K562 (cell line): ENCODE data around the gene TEAD4. TPM values are rescaled to one million over a fixed set of nuclear protein-coding genes. Genes with fewer than 3 reads are reported as not detected.

ENCODE experiments used
- ARID1B ChIP-seq: fragments of 450-650 bp; IDR thresholded peaks from 2 replicates; pipeline ENCODE4 v1.6.1; 2016; ENCODE audit warnings: antibody characterized with exemption, mild to moderate bottlenecking, inconsistent platforms
- BRD9 ChIP-seq: fragments of 450-650 bp; IDR thresholded peaks from 2 replicates; pipeline ENCODE4 v1.6.1; 2018; ENCODE audit warnings: low read depth; ENCODE audit not compliant: partially characterized antibody
- CBFA2T2 ChIP-seq: fragments of 450-650 bp; conservative IDR thresholded peaks from 2 replicates; pipeline ENCODE4 v1.6.1; 2017; ENCODE audit warnings: mild to moderate bottlenecking
- CBFA2T3 ChIP-seq: fragments of 450-650 bp; IDR thresholded peaks from 2 replicates; pipeline ENCODE4 v1.6.1; 2017
- CBX5 ChIP-seq: IDR thresholded peaks from 2 replicates; pipeline ENCODE4 v1.6.1; 2014; ENCODE audit warnings: low read depth, borderline replicate concordance
- CHCHD3 ChIP-seq: fragments of 250-450 bp; sonication (Bioruptor Pico); IDR thresholded peaks from 2 replicates; pipeline ENCODE4 v2.1.2; 2022; ENCODE audit warnings: mild to moderate bottlenecking
- DDX20 ChIP-seq: fragments of 450-650 bp; IDR thresholded peaks from 2 replicates; pipeline ENCODE4 v1.6.1; 2016; ENCODE audit warnings: missing genetic modification characterization, low read depth, mild to moderate bottlenecking, missing compliant biosample characterization, moderate library complexity
- DNMT1 ChIP-seq: fragments of 450-650 bp; IDR thresholded peaks from 2 replicates; pipeline ENCODE4 v1.6.1; 2016; ENCODE audit warnings: antibody characterized with exemption, mild to moderate bottlenecking
- DPF2 ChIP-seq: fragments of 450-650 bp; IDR thresholded peaks from 2 replicates; pipeline ENCODE4 v1.6.1; 2016
- E2F6 ChIP-seq, 2 experiments: IDR thresholded peaks; 2 replicates each; pipeline ENCODE4 v1.6.1; 2011; ENCODE audit warnings: borderline replicate concordance in 1 of 2, control low read depth in 1 of 2, low read depth in 1 of 2, low read length in 1 of 2, mild to moderate bottlenecking in 1 of 2, mixed read lengths in 1 of 2, moderate library complexity in 1 of 2; ENCODE audit not compliant: insufficient read depth in 1 of 2, insufficient read length in 1 of 2, poor library complexity in 1 of 2, severe bottlenecking in 1 of 2; ENCODE audit errors: extremely low read depth in 1 of 2
- ETV1 ChIP-seq: fragments of 450-650 bp; conservative IDR thresholded peaks from 2 replicates; pipeline ENCODE4 v1.6.1; 2016; ENCODE audit warnings: missing genetic modification characterization, control low read depth, low read depth, missing compliant biosample characterization
- EWSR1 ChIP-seq: fragments of 450-650 bp; IDR thresholded peaks from 2 replicates; pipeline ENCODE4 v1.6.1; 2018; ENCODE audit warnings: borderline replicate concordance, mild to moderate bottlenecking, low read depth, moderate library complexity; ENCODE audit not compliant: partially characterized antibody
- FOXJ2 ChIP-seq: fragments of 200-800 bp; sonication (Bioruptor generic); IDR thresholded peaks from 2 replicates; pipeline ENCODE4 v1.6.1; 2016; ENCODE audit warnings: missing genetic modification characterization, missing compliant biosample characterization
- L3MBTL2 ChIP-seq: fragments of 450-650 bp; IDR thresholded peaks from 2 replicates; pipeline ENCODE4 v1.6.1; 2016; ENCODE audit warnings: mild to moderate bottlenecking, moderate library complexity
- MTA2 ChIP-seq: fragments of 450-650 bp; IDR thresholded peaks from 2 replicates; pipeline ENCODE4 v1.6.1; 2016; ENCODE audit warnings: low read depth
- PHF21A ChIP-seq: fragments of 450-650 bp; IDR thresholded peaks from 2 replicates; pipeline ENCODE4 v1.6.1; 2017; ENCODE audit warnings: low read depth, borderline replicate concordance
- PURB ChIP-seq: sonication (generic); formaldehyde crosslinking; IDR thresholded peaks from 2 replicates; pipeline ENCODE4 v1.9.0; 2021; ENCODE audit warnings: low read depth, mild to moderate bottlenecking, missing genetic modification reagents
- RAD21 ChIP-seq, 2 experiments: fragments of 250-450 bp in 1 of 2; fragments of 450-650 bp in 1 of 2; sonication (Bioruptor Pico) in 1 of 2; formaldehyde crosslinking in 1 of 2; IDR thresholded peaks in 1 of 2; conservative IDR thresholded peaks in 1 of 2; 2 replicates each; pipeline versions ENCODE4 v1.4.0 to v1.8.0; 2020 to 2022; ENCODE audit warnings: mild to moderate bottlenecking in 2 of 2, moderate library complexity in 1 of 2
- RNF2 ChIP-seq: sonication (generic); IDR thresholded peaks from 2 replicates; pipeline ENCODE4 v1.6.1; 2016
- SPI1 ChIP-seq: IDR thresholded peaks from 2 replicates; pipeline ENCODE4 v1.6.1; 2011; ENCODE audit warnings: low read depth, low read length, control low read depth, borderline replicate concordance
- TAL1 ChIP-seq: fragments of 450-650 bp; IDR thresholded peaks from 2 replicates; pipeline ENCODE4 v1.6.1; 2016; ENCODE audit warnings: mild to moderate bottlenecking
- TEAD2 ChIP-seq: fragments of 450-650 bp; IDR thresholded peaks from 2 replicates; pipeline ENCODE4 v1.6.1; 2016; ENCODE audit warnings: missing genetic modification characterization, control low read depth, missing compliant biosample characterization
- TRIM24 ChIP-seq, 2 experiments: fragments of 450-650 bp; IDR thresholded peaks; 2 replicates each; pipeline ENCODE4 v1.6.1; 2016
- U2AF1 ChIP-seq: fragments of 200-400 bp; formaldehyde crosslinking; optimal IDR thresholded peaks from 2 replicates; pipeline ENCODE3; 2017; ENCODE audit warnings: mild to moderate bottlenecking, low read depth, low read length, moderate library complexity
- ZEB2 ChIP-seq: fragments of 450-650 bp; IDR thresholded peaks from 2 replicates; pipeline ENCODE4 v1.6.1; 2016
- ZKSCAN8 ChIP-seq: fragments of 200-800 bp; sonication (Bioruptor generic); IDR thresholded peaks from 2 replicates; pipeline ENCODE4 v1.6.1; 2016; ENCODE audit warnings: missing genetic modification characterization, missing compliant biosample characterization
- ZNF174 ChIP-seq: fragments of 250-450 bp; sonication (Bioruptor Pico); IDR thresholded peaks from 2 replicates; pipeline ENCODE4 v1.4.0; 2020; ENCODE audit warnings: mild to moderate bottlenecking
- ZNF212 ChIP-seq: fragments of 450-650 bp; formaldehyde crosslinking; IDR thresholded peaks from 2 replicates; pipeline ENCODE4 v1.4.0; 2020; ENCODE audit warnings: mild to moderate bottlenecking
- ZNF584 ChIP-seq: fragments of 200-800 bp; sonication (Bioruptor generic); IDR thresholded peaks from 2 replicates; pipeline ENCODE4 v1.6.1; 2016; ENCODE audit warnings: low read depth, mild to moderate bottlenecking, missing genetic modification characterization, missing compliant biosample characterization
- ZNF717 ChIP-seq: fragments of 250-450 bp; sonication (Bioruptor Pico); IDR thresholded peaks from 2 replicates; pipeline ENCODE4 v1.5.0; 2021
- ZNF76 ChIP-seq: fragments of 250-450 bp; sonication (Bioruptor Pico); IDR thresholded peaks from 2 replicates; pipeline ENCODE4 v1.4.0; 2020; ENCODE audit warnings: mild to moderate bottlenecking, moderate library complexity, borderline replicate concordance
- ZNF764 ChIP-seq: fragments of 250-450 bp; sonication (Bioruptor Pico); IDR thresholded peaks from 2 replicates; pipeline ENCODE4 v1.4.0; 2020; ENCODE audit warnings: low read depth, mild to moderate bottlenecking, moderate library complexity
- ZNF830 ChIP-seq: fragments of 250-450 bp; sonication (Bioruptor Pico); IDR thresholded peaks from 2 replicates; pipeline ENCODE4 v1.5.0; 2021; ENCODE audit warnings: mild to moderate bottlenecking
- polyA plus RNA-seq, 8 experiments: library from polyadenylated mRNA; depleted of rRNA in 4 of 8; stranded (reverse) in 5 of 8; unstranded in 3 of 8; fragments of >200 nt; fragmentation: Nextera tagmentation in 2 of 8; fragmentation: Illumina TruSeq in 1 of 8; extraction: Ambion mirVana in 2 of 8; extraction: Trizol in 1 of 8; gene quantifications; 2 replicates each; pipeline versions ENCODE4 v1.2.1 to v1.2.3, GENCODE V29; 2011 to 2014; ENCODE audit warnings: inconsistent platforms in 1 of 8, missing spikeins in 1 of 8
- total RNA-seq, 7 experiments: library from RNA; depleted of rRNA in 6 of 7; stranded (reverse); fragments of >200 nt in 6 of 7; fragmentation: Illumina TruSeq in 2 of 7; extraction: Trizol in 2 of 7; gene quantifications; 2 replicates each; pipeline versions ENCODE4 v1.2.1 to v1.2.3, GENCODE V29; 2011 to 2021; ENCODE audit warnings: low replicate concordance in 1 of 7
- TF ChIP-seq, protein P1 (sequence below): fragments of 250-450 bp; sonication (Bioruptor Pico); IDR thresholded peaks from 2 replicates; pipeline ENCODE4 v1.6.1; 2021; ENCODE audit warnings: mild to moderate bottlenecking

Gene TEAD4
- total and polyA plus RNA-seq, 9 of the 15 experiments (the other 6 are each of a cell fraction or from before 2014, with no cell fraction given), result 0.82 to 40.0 (median 17.0) TPM

DNA sequence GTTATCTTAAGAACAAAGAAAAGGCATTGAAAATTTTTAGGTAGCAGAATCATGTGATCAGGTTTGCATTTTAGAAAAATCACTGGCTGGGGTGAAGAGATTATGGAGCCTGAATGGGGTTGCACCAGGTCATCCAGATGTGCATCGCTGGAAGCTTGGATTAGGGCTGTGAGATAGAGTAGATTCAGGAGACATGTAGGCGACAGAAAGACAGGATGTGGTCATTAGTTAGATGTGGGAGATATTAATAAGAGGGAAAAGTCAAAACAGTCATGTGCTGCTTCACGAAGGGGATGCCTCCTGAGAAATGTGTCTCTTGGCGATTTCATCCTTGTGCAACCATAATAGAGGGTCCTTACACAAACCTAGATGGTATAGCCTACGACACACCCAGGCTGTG is 25.1 kb downstream of the TEAD4 start (continued):
- TF ChIP-seq RAD21 (CRISPR knock-in tag; conservative IDR thresholded peaks at IDR 0.05 in 1 of 2, IDR thresholded peaks at IDR 0.05 in 1 of 2), result no peak
- TF ChIP-seq RNF2, result no peak
- no peak for TF ChIP-seq ZNF212
- peak; percentile 86 for TF ChIP-seq CBFA2T3
- 0 out of 4 replicates have a peak, but pooled peaks of 1 of the 2 experiments have one; percentile 7 for TF ChIP-seq TRIM24 (IDR thresholded peaks at IDR 0.05)
- peak; percentile 62 for TF ChIP-seq L3MBTL2
- no peak for TF ChIP-seq U2AF1
- TF ChIP-seq SPI1, result no peak
- TF ChIP-seq TEAD2 (tag), result no peak
- TF ChIP-seq FOXJ2, result no peak
- TF ChIP-seq DDX20 (tag), result no peak
- TF ChIP-seq ARID1B, result peak; percentile 64
- TF ChIP-seq, protein P1, sequence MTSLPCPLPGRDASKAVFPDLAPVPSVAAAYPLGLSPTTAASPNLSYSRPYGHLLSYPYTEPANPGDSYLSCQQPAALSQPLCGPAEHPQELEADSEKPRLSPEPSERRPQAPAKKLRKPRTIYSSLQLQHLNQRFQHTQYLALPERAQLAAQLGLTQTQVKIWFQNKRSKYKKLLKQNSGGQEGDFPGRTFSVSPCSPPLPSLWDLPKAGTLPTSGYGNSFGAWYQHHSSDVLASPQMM (CRISPR knock-in tag), result no peak
- TF ChIP-seq DPF2, result 0 out of 2 replicates have a peak, but pooled peaks have one; percentile 34
- no peak for TF ChIP-seq ZNF764
- TF ChIP-seq MTA2, result peak; percentile 39; the same call in 1 of the 2 replicates
- no peak for TF ChIP-seq PHF21A
- TF ChIP-seq EWSR1, result no peak
- TF ChIP-seq ZKSCAN8 (CRISPR knock-in tag), result no peak
- no peak for TF ChIP-seq ZEB2
- TF ChIP-seq E2F6 (IDR thresholded peaks at IDR 0.05; ENCODE audit: borderline replicate concordance in 1 of 2, extremely low read depth in 1 of 2, insufficient read depth in 1 of 2, insufficient read length in 1 of 2, low read depth in 1 of 2, low read length in 1 of 2, poor library complexity in 1 of 2, severe bottlenecking in 1 of 2), result no peak
- TF ChIP-seq CHCHD3, result no peak
- no peak for TF ChIP-seq CBX5
- no peak for TF ChIP-seq ZNF76
- TF ChIP-seq PURB (CRISPR knock-in tag), result no peak
- TF ChIP-seq BRD9, result no peak
- TF ChIP-seq ZNF174 (CRISPR knock-in tag), result no peak
- TF ChIP-seq DNMT1, result no peak
- no peak for TF ChIP-seq ZNF717 (CRISPR knock-in tag)
- no peak for TF ChIP-seq ZNF584 (CRISPR knock-in tag)
- TF ChIP-seq CBFA2T2, result peak; percentile 72
- TF ChIP-seq ZNF830 (CRISPR knock-in tag), result no peak
- peak; percentile 69 for TF ChIP-seq TAL1
- TF ChIP-seq ETV1 (tag), result peak; percentile 64
